NCI-H82 treated with DMSO at 0.1 percent for 48 hours (cell line): ENCODE measurements around the gene DYNLRB1.

Source experiments
- DNase-seq: peaks from one replicate; lab custom pipeline; 2025; ENCODE audit not compliant: unreplicated experiment; lab: John Stamatoyannopoulos, UW

The DYNLRB1 gene

GRCh38 chr20:34577061-34577460 is 60.8 kb downstream of the DYNLRB1 start:
- no peak for DNase-seq

- no peak for DNase-seq
Observed at GRCh38 chr20:34578025-34578424, 61.8 kb downstream of the DYNLRB1 start.

- no peak for DNase-seq
Observed at GRCh38 chr20:34578521-34578920, 62.3 kb downstream of the DYNLRB1 start.

- DNase-seq = no peak
Observed at GRCh38 chr20:34579191-34579978, 63.2 kb downstream of the DYNLRB1 start.

GRCh38 chr20:34579979-34580940 is 64.0 kb downstream of the DYNLRB1 start:
- no peak for DNase-seq

- DNase-seq = no peak
Observed at GRCh38 chr20:34581341-34582184, 65.3 kb downstream of the DYNLRB1 start.

- DNase-seq = no peak
Observed at GRCh38 chr20:34582221-34582620, 66.0 kb downstream of the DYNLRB1 start.

GRCh38 chr20:34582911-34583310 is 66.7 kb downstream of the DYNLRB1 start:
- no peak for DNase-seq

- DNase-seq = no peak
Observed at GRCh38 chr20:34583544-34583943, 67.3 kb downstream of the DYNLRB1 start.

GRCh38 chr20:34585019-34585418 is 68.8 kb downstream of the DYNLRB1 start:
- DNase-seq = no peak

- DNase-seq = no peak
Observed at GRCh38 chr20:34586488-34587163, 70.4 kb downstream of the DYNLRB1 start.
